ENCODE data around the gene RAD54L2. TPM values are rescaled to one million over a fixed set of nuclear protein-coding genes. Genes with fewer than 3 reads are reported as not detected.
A peak's percentile ranks its signal among the peaks of the same experiment; 100 is the strongest.
"Not testable (repeated sequence)": the region's sequence is repeated elsewhere in the genome, so short reads cannot be mapped to it uniquely, and the experiment has no call there.

The RAD54L2 gene
- total and polyA plus RNA-seq, 12 donors: 5.6 to 42.2 (median 18.7) TPM

DNA sequence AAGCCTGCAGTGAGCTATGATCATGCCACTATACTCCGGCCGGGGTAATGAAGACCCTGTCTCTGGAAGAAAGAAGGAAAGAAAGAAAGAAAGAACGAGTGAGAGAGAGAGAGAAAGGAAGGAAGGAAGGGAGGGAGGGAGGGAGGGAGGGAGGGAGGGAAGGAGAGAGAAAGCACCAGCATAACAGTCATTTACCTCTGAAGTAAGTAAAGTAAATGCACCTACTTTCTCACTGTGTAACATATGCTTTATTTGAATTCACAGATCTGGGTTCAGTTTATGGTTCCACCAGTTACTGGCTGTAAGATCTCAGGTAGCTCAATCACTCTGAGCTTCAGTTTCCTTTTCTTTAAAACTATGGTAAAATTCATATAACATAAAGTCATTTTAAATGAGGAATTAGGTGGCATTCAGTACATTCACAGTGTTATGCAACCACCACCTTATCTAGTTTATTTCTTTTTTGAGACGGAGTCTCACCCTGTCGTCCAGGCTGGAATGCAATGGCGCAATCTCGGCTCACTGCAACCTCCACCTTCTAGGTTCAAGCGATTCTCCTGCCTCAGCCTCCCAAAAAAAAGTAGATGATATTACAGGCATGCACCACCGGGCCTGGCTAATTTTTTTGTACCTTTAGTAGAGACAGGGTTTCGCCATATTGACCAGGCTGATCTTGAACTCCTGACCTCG, 16.1 kb upstream of the RAD54L2 start:
- Histone ChIP-seq H3K27me3 (no peaks in the 10 kb centered on the region), H3K4me3 (no peak overlapping the region), H3K9me3 (replicated peaks in 1 of 3) (no peaks in the 10 kb centered on the region), H3K4me1 (replicated peaks in 1 of 2) (no peaks in the 10 kb centered on the region), H3K27ac (no peak overlapping the region), H3K36me3 (replicated peaks in 1 of 2) (no peaks in the 10 kb centered on the region)
- WGBS, 4 donors: 62 to 77% (median 67%) methylated on average over 11 of the region's 11 CpGs
- TF ChIP-seq, protein P1, sequence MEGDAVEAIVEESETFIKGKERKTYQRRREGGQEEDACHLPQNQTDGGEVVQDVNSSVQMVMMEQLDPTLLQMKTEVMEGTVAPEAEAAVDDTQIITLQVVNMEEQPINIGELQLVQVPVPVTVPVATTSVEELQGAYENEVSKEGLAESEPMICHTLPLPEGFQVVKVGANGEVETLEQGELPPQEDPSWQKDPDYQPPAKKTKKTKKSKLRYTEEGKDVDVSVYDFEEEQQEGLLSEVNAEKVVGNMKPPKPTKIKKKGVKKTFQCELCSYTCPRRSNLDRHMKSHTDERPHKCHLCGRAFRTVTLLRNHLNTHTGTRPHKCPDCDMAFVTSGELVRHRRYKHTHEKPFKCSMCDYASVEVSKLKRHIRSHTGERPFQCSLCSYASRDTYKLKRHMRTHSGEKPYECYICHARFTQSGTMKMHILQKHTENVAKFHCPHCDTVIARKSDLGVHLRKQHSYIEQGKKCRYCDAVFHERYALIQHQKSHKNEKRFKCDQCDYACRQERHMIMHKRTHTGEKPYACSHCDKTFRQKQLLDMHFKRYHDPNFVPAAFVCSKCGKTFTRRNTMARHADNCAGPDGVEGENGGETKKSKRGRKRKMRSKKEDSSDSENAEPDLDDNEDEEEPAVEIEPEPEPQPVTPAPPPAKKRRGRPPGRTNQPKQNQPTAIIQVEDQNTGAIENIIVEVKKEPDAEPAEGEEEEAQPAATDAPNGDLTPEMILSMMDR (IDR thresholded peaks at IDR 0.05): no peak
- no peak for TF ChIP-seq POLR2A (IDR thresholded peaks at IDR 0.05)
- intact Hi-C loops (cut with DNase I): no loop called here
- no peak for DNase-seq

DNA sequence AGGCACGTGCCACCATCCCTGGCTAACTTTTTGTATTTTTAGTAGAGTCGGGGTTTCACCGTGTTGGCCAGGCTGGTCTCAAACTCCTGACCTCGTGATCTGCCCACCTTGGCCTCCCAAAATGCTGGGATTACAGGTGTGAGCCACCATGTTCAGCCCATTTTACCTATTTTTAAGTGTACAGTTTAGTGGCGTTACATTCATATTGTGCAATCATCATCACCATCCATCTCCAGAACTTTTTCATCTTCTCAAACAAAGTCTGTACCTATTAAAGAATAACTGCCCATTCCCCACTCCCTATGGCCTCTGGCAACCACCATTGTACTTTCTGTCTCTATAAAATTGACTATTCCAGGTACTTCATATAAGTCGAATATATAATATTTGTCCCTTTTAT, 13.6 kb upstream of the RAD54L2 start:
- DNase-seq; H3K4me3 ChIP-seq; H3K36me3 ChIP-seq (replicated peaks in 1 of 2); intact Hi-C loops (cut with DNase I); H3K27ac ChIP-seq; H3K4me1 ChIP-seq (replicated peaks in 1 of 2); H3K27me3 ChIP-seq; H3K9me3 ChIP-seq (replicated peaks in 1 of 3): not testable (repeated sequence)
- whole genome bisulfite sequencing, 4 donors: 82 to 90% (median 89%) methylated on average over 6 of the region's 6 CpGs

DNA sequence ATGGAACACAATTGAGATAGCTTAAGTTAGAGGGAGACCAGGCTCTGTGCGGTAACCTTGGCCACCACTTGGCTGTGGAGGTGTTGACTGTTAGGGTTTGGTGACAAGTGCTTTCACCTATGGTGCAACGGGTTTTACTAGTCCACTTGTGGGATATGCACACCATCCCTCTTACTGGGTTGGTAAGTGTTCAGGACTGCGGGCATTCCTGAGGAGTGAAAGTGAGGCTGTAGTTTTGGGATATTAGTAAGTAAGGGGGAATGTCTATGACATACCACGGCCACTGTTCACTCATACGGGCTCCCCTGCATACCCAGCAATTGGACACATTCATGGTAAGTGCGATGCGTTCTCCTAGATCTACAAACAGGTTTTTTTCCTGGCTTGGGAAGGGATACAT, 8.0 kb upstream of the RAD54L2 start:
- no peak overlapping the region for H3K27ac ChIP-seq
- H3K4me1 ChIP-seq (replicated peaks in 1 of 2): no peaks in the 10 kb centered on the region
- intact Hi-C loops (cut with DNase I): no loop called here
- no peak overlapping the region for H3K4me3 ChIP-seq
- WGBS, 4 donors: 82 to 89% (median 86%) methylated on average over 6 to 7 of the region's 7 CpGs
- no peaks in the 10 kb centered on the region for H3K9me3 ChIP-seq (replicated peaks in 1 of 3)
- DNase-seq: no peak
- H3K36me3 ChIP-seq (replicated peaks in 1 of 2): no peaks in the 10 kb centered on the region
- TF ChIP-seq, protein P1 (IDR thresholded peaks at IDR 0.05): no peak
- TF ChIP-seq POLR2A (IDR thresholded peaks at IDR 0.05): no peak
- no peaks in the 10 kb centered on the region for H3K27me3 ChIP-seq

DNA sequence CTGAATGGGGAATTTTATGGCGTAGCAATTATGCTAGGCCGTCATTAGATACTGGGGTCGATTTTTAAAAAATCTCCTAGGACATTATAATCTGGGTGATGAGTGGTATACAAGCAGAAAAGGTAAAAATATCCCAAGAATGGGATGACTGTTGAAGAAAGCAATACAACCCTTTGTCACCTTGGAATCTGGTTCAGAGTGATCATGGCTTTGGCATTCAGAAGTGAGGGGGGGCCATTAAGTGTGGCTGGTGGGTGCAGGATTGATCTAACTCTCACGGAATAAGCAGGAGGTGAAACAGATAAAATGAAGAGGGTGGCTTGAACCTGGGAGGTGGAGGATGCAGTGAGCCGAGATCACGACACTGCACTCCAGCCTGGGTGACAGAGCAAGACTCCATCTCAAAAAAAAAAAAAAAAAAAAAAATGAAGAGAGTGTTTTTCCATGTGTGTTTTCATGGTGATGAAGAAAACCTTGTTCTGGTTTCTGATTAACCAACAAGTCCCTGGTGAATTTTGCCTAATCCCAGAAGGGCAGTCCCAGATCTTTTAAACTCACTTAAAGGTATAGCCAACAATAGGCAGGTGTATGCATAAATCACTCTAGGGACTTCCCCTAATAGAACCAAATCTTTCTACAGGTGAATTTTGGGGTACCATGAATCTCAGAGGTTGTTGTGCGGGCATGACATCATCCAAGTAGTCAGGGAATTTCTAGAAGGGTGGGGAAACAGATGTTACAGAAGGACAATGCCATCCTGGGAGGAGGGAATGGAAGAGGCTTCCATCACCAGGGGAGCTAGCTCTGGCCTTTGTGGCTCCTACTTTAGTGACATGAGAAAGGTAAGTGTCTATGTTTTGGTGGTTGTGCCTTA, 3.1 kb upstream of the RAD54L2 start:
- no peak for DNase-seq
- H3K4me1 ChIP-seq (replicated peaks in 1 of 2): peaks cover 9 to 18% of the 10 kb centered on the region in 2 donors
- TF ChIP-seq POLR2A (IDR thresholded peaks at IDR 0.05): no peak
- TF ChIP-seq, protein P1 (IDR thresholded peaks at IDR 0.05): no peak
- no peaks in the 10 kb centered on the region for H3K36me3 ChIP-seq (replicated peaks in 1 of 2)
- WGBS, 4 donors: 60 to 75% (median 69%) methylated on average over 7 of the region's 7 CpGs
- no peaks in the 10 kb centered on the region for H3K9me3 ChIP-seq (replicated peaks in 1 of 3)
- intact Hi-C loops (cut with DNase I): no loop called here
- no peak overlapping the region for H3K27ac ChIP-seq
- H3K4me3 ChIP-seq: no peak overlapping the region
- H3K27me3 ChIP-seq: no peaks in the 10 kb centered on the region

DNA sequence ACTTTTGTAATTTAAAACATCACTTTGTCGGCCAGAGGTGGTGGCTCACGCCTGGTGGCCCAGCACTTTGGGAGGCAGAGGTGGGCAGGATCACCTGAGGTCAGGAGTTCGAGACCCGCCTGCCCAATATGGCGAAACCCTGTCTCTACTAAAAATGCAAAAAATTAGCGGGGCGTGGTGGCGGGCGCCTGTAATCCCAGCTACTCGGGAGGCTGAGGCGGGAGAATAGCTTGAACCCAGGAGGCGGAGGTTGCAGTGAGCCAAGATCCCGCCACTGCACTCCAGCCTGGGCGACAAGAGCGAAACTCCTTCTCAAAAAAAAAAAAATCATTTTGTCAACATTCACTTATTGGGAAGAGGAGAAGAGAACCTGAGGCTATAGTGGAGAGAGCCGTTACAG, 888 bp upstream of the RAD54L2 start:
- H3K27me3 ChIP-seq; H3K9me3 ChIP-seq (replicated peaks in 1 of 3); H3K36me3 ChIP-seq (replicated peaks in 1 of 2); DNase-seq: not testable (repeated sequence)
- H3K4me1 ChIP-seq (replicated peaks in 1 of 2): peaks cover 9 to 26% of the 10 kb centered on the region in 2 donors
- intact Hi-C loops (cut with DNase I): loop anchor here in 1 of 2 donors (2.0 kb wide), 1 partner anchor 35 kb away; no protein-coding TSS in a partner anchor
- H3K27ac ChIP-seq: peak overlapping the region in 1 of 5 donors; percentile 92
- WGBS, 4 donors: 78 to 90% (median 82%) methylated on average over 16 of the region's 16 CpGs
- H3K4me3 ChIP-seq: peak overlapping the region in 1 of 4 donors; percentile 98
